Stimulated activated naive B cell treated with anti-CD40 and anti-IgM and Interleukin-4, amounts not matched to agents 10 μg/mL and 1 μg/mL and 100 μg/mL, for 72 hours (primary cell): Measurements from ENCODE around the gene TMEM140.

Experiments used
- ATAC-seq, 2 donors: fragments of 150-1000 bp; cut with Tn5 transposase; replicated peaks; 2 replicates each; pipeline ENCODE4 v1.10.0; 2021; ENCODE audit warnings: moderate library complexity in 1 of 2
- DNase-seq: peaks from one replicate; pipeline ENCODE4 v3.0.0; 2021
- H3K27ac Mint-ChIP-seq: one replicate; pipeline ENCODE4 v1.8.0; 2022; ENCODE audit warnings: mild to moderate bottlenecking, mixed read lengths
- H3K27me3 Mint-ChIP-seq, 2 donors: one replicate each; pipeline ENCODE4 v1.8.0; 2022; ENCODE audit warnings: mixed read lengths in 2 of 2
- H3K36me3 Mint-ChIP-seq, 2 donors: one replicate each; pipeline ENCODE4 v1.8.0; 2022; ENCODE audit warnings: mixed read lengths in 2 of 2, mild to moderate bottlenecking in 1 of 2
- H3K4me1 Mint-ChIP-seq, 2 donors: one replicate each; pipeline ENCODE4 v1.8.0; 2022; ENCODE audit warnings: mixed read lengths in 2 of 2, mild to moderate bottlenecking in 1 of 2
- H3K4me3 Mint-ChIP-seq, 2 donors: one replicate each; pipeline ENCODE4 v1.8.0; 2022; ENCODE audit warnings: mild to moderate bottlenecking in 2 of 2, mixed read lengths in 2 of 2, moderate library complexity in 1 of 2
- H3K9me3 Mint-ChIP-seq, 2 donors: one replicate each; pipeline ENCODE4 v1.8.0; 2022; ENCODE audit warnings: mixed read lengths in 2 of 2, mild to moderate bottlenecking in 1 of 2

TMEM140 gene

DNA sequence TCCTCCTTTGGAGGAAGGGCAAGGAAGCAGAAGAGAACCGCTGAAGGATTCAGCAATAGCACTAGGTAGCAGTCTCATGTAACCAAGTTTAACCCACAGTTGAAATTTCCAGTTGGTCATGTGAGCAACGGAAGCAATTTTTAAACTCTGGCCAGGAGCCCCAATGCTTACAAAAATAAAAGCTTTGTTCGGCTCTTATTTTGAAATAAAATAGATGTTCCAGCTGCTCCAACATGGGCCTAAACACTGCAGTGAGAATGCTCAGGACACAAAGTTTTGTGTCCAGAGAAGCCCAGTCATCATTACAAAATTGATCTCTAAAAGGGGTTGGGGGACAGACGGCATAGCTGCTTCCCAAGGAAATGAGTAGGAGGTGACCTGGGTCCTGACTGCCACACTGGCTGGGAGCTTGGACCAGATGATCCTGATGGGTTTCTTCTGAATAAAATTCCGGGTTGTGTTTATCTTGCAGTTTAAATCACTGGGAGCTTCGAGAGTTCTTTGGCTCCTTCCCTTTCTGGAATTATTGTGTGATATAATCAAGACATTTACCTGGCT, 452 bp upstream of the TMEM140 start:
- Mint-ChIP-seq H3K9me3 (no peaks in the 10 kb centered on the region), H3K27ac (peak overlapping the region; percentile 92), H3K36me3 (peaks cover 8 to 9% of the 10 kb centered on the region in 2 donors), H3K27me3 (no peaks in the 10 kb centered on the region), H3K4me1 (peaks cover 35 to 71% of the 10 kb centered on the region in 2 donors), H3K4me3 (peak overlapping the region; percentile 86)
- DNase-seq (no peak), ATAC-seq (no peak)

DNA sequence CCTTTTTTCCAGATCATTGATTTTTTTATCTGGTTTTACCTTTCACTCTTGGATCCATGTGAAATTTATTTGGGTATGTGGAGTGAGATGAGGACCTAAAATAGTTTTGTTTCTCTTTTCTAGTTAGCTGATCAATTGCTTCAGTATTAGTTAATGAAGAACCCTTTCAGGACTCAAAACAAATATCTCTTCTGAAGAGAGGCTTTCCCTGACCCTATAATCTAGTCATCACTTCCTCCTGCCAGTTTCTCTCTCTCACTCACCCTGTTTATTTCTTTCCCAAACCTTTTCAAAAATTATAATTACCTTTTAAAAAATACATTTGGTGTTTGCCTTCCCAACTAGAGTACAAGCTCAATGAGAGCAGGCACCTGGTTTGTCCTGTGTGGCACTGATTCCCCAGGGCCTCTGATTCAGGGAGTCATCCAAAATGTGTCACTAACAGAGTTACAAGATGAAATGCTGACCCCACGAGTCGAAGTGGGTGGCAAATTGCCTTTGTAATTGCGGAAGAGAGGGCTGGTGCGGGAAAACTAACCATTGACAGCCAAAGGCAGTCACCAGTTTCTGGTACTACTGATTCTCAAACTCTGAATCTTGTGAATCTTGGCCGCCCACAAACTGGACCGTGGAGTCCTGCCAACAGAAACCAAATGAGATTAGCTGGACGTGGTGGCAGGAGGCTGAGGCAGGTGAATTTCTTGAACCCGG, 2.4 kb downstream of the TMEM140 start:
- no peak for ATAC-seq
- Mint-ChIP-seq H3K27ac (peak overlapping the region; percentile 89), H3K9me3 (peaks cover 9 to 21% of the 10 kb centered on the region in 2 donors), H3K4me1 (peaks cover 50 to 85% of the 10 kb centered on the region in 2 donors), H3K4me3 (peak overlapping the region; percentile 56 to 86), H3K36me3 (peaks cover 34 to 36% of the 10 kb centered on the region in 2 donors), H3K27me3 (no peaks in the 10 kb centered on the region)
- DNase-seq: no peak

DNA sequence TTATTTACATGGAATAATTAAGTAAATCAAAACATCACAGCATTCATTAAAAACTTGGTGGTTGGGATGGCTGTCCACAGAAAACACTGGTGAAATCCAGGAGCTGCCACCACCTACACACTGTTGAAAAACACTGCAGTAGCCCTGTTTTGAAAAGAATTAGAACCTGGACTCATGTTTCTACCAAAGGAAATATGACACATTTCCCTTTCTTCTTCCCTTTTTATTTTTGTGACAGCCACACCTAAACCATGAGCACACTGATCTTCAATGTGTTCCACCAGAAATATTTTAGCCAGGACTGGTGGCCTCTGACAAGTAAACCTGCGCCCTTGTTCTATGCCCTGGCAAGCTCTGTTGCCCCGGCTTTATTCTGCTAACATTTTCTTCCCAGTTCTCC, 3.3 kb downstream of the TMEM140 start:
- H3K4me1 Mint-ChIP-seq: peaks cover 47 to 78% of the 10 kb centered on the region in 2 donors
- no peak for DNase-seq
- no peaks in the 10 kb centered on the region for H3K27me3 Mint-ChIP-seq
- peaks cover 9 to 25% of the 10 kb centered on the region in 2 donors for H3K9me3 Mint-ChIP-seq
- ATAC-seq: no peak
- peaks cover 41 to 43% of the 10 kb centered on the region in 2 donors for H3K36me3 Mint-ChIP-seq
- H3K4me3 Mint-ChIP-seq: peak overlapping the region; percentile 54 to 62
- peak overlapping the region; percentile 75 for H3K27ac Mint-ChIP-seq

DNA sequence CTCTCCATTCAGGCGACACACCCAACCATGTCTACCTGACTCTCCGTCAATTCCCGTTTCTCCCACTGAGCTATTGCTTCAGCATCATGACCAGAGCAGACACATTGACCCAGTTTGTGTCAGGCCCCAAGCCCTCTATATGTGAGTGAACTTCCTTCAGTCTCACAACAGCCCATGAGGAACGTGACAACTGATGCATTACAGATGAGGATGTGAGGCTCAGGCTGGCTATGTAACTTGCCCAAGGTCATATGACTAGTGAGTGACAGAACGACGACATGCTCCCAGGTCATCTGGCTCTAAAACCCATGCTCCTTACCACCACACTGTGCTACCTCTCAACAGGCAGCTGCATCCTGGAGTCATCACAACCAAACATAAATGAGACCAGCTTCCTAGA, 3.7 kb downstream of the TMEM140 start:
- Mint-ChIP-seq H3K4me3 (peak overlapping the region; percentile 54 to 62), H3K9me3 (peaks cover 12 to 28% of the 10 kb centered on the region in 2 donors), H3K27ac (peak overlapping the region; percentile 75), H3K36me3 (peaks cover 45 to 47% of the 10 kb centered on the region in 2 donors), H3K4me1 (peaks cover 46 to 74% of the 10 kb centered on the region in 2 donors), H3K27me3 (no peaks in the 10 kb centered on the region)
- ATAC-seq: peak; percentile 54 to 63
- DNase-seq: peak; percentile 38

DNA sequence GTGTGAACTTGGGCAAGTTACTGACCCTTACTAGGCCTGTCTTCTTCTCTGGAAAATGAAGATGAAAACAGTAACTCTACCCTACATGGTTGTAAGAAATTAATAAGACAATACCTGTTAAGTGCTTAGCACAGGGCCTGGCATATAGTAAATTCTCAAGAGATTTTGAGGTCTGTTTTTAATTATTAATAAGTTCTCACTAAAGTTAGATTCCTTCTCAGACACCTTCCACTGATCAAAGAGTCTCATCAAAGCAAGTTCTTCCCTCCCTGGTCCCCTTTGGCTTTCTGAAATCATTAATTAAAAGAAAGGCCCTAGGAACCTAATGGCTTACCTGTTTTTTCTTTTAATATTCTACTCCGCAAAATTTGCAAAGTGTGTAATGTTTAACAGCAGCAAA, 4.6 kb downstream of the TMEM140 start:
- H3K4me3 Mint-ChIP-seq: peak overlapping the region in 1 of 2 donors; percentile 48
- H3K27me3 Mint-ChIP-seq: no peaks in the 10 kb centered on the region
- H3K4me1 Mint-ChIP-seq: peaks cover 47 to 70% of the 10 kb centered on the region in 2 donors
- H3K27ac Mint-ChIP-seq: peak overlapping the region; percentile 81
- H3K9me3 Mint-ChIP-seq: peaks cover 20 to 33% of the 10 kb centered on the region in 2 donors
- peaks cover 54 to 56% of the 10 kb centered on the region in 2 donors for H3K36me3 Mint-ChIP-seq
- no peak for ATAC-seq
- DNase-seq: no peak

DNA sequence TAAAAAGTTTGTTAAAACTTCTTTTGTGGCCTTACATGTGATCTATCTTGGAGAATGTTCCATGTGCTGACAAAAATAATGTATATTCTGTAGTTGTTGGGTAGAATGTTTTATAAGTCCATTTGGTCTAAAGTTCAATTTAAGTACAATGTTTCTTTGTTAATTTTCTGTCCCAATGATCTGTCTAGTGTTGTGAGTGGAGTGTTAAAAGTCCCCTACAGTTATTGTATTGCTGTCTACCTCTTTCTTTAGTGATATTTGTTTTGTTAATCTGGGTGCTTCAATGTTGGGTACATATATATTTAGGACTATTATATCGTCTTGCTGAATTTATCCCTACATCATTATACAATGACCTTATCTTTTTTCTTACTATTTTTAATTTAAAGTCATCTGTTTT, 6.9 kb downstream of the TMEM140 start:
- Mint-ChIP-seq H3K36me3 (peaks cover 68 to 77% of the 10 kb centered on the region in 2 donors), H3K9me3 (peaks cover 22 to 33% of the 10 kb centered on the region in 2 donors)

DNA sequence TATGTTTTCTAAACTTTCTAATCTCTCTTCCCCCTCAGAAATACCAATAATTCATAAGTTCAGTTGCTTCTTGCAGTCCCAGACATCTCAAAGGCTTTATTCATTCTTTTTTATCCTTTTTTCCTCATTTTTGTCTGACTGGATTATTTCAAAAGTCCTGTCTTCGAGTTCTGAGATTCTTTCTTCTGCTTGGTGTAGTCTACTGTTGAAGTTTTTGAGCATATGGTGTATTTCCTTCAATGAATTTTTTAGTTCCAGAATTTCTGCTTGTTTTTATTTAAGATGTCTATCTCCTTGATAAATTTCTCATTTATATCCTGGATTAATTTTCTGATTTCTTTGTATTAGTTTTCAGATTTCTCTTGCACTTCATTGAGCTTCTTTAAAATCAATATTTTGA, 8.4 kb downstream of the TMEM140 start:
- Mint-ChIP-seq H3K4me3 (peak overlapping the region in 1 of 2 donors; percentile 33), H3K36me3 (peaks cover 66 to 82% of the 10 kb centered on the region in 2 donors), H3K9me3 (peaks cover 22 to 33% of the 10 kb centered on the region in 2 donors), H3K4me1 (peaks cover 44 to 77% of the 10 kb centered on the region in 2 donors), H3K27ac (no peak overlapping the region), H3K27me3 (no peaks in the 10 kb centered on the region)
- ATAC-seq (no peak), DNase-seq (no peak)

More for the DNA sequence above, 6.9 kb downstream of the TMEM140 start:
- Mint-ChIP-seq H3K27me3 (no peaks in the 10 kb centered on the region), H3K4me1 (peaks cover 43 to 77% of the 10 kb centered on the region in 2 donors), H3K4me3 (no peak overlapping the region), H3K27ac (no peak overlapping the region)
- ATAC-seq (no peak), DNase-seq (no peak)

DNA sequence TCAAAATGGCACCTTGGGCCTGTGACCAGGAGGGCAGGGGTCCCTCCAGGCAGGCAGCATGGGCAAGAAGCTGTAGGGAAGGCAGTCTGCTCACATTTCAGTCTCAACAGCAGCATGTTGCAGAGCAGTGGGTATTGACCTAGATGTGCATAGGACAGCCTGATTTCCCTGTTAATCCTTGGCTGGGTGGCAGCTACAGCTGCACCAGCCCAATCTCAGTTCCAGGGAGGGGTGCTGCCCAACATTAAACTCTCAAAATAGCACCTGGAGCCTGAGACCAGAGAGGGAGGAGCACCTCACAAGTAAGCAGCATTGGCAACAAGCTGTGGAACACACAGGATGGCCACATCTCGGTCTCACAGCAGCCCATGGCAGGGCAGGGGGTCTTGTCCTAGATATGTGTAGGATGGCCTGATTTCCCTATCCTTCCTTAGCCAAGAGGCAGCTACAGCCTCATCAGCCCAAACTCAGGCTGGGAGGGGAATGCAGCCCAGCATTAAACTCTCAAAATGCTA, 10.3 kb downstream of the TMEM140 start:
- H3K27ac Mint-ChIP-seq: no peak overlapping the region
- H3K4me3 Mint-ChIP-seq: no peak overlapping the region
- ATAC-seq (no peak), DNase-seq (no peak)
- H3K9me3 Mint-ChIP-seq: peaks cover 24 to 38% of the 10 kb centered on the region in 2 donors
- H3K27me3 Mint-ChIP-seq: no peaks in the 10 kb centered on the region
- peaks cover 42 to 72% of the 10 kb centered on the region in 2 donors for H3K4me1 Mint-ChIP-seq
- H3K36me3 Mint-ChIP-seq: peaks cover 71 to 89% of the 10 kb centered on the region in 2 donors

DNA sequence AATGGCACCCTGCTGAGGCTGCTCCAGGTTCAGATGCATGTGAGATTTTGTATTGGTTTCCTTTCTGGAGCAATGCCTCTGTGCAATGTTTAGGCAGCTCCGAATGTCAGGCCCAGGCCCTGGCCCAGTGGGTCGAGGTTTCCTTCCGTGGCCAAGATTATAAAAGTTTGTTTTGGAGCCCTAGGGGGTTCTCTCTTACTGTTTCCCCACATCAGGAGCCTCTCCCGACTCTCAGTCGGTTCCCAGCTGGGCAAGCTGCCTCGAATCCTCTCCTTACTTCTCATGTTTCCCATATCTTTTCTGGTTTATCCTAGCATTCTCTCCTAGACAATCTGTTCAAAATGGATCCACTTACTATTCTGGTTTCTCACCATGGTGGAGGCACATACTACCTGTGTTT, 11.0 kb downstream of the TMEM140 start:
- Mint-ChIP-seq H3K36me3 (peaks cover 66 to 85% of the 10 kb centered on the region in 2 donors), H3K27ac (peak overlapping the region; percentile 17), H3K27me3 (no peaks in the 10 kb centered on the region), H3K4me1 (peaks cover 40 to 71% of the 10 kb centered on the region in 2 donors), H3K9me3 (peaks cover 24 to 35% of the 10 kb centered on the region in 2 donors), H3K4me3 (no peak overlapping the region)
- no peak for ATAC-seq
- no peak for DNase-seq

DNA sequence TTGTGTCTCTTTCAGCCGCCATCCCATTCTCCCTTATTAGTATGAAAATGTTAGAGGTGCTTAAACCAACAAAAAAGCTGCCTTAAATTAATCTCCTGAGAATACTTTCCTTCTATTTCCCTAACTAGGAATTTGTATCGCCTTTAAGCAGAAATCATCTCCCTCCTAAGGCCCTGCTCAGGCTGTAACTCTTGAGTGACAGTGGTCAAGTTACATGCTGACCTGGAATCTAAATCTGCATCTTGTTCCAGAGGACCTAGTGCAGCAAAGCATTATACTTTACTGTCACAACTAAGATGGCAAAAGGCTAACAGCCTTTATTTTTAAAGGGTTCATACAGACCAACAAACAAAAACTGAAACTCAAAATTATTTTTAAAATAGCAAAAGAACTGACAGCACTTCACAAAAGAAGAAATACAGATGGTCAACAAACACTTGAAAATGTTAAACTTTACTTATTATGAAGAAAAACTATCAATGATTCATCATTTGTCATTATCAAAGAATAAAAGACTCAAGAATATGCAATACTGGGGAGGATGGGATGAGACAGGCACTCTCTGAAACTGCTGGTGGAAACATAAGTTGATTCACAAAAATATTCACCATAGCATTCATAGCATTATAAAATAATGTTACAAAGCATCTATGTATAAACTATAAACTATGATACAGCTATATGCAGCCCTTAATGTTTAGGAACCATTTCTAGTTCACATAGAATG, 11.7 kb downstream of the TMEM140 start:
- ATAC-seq (no peak), DNase-seq (no peak)
- Mint-ChIP-seq H3K4me1 (peaks cover 37 to 71% of the 10 kb centered on the region in 2 donors), H3K27ac (peak overlapping the region; percentile 53), H3K36me3 (peaks cover 66 to 85% of the 10 kb centered on the region in 2 donors), H3K9me3 (peaks cover 23 to 29% of the 10 kb centered on the region in 2 donors), H3K4me3 (no peak overlapping the region), H3K27me3 (no peaks in the 10 kb centered on the region)

DNA sequence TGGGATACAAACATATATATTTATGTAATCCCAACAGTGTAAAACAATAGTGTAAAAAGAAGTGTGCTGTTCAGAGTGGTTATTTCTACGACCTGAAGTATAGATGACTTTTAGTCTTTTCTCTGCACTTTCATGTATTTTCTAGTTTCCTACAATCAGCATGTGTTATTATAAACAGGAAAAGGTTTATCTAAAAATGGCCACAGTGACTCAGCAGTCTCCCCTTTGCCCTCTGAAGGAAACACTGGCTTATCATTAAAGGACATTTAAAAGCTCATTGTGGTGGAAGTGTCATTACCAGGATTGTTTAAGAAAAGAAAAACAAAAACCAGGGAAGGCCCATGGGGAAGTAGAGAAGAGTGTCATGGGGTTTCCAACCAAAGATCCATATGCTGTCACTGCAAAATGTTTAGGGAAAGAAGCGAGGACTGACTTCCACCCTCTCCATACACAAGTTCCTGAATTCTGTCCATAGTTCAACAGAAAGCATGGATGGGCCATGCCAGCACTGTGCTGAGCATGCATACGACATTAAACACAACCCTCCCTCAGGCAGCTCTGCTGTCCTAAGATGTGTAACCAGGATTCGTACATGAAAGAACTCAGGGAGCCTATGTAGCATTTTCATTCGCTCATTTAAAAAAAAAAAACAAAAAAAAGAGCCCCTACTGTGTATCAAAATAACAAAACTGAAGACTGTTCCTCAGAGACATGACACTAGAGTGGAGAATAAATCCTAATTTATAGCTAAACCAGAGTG, 12.4 kb downstream of the TMEM140 start:
- ATAC-seq: peak; percentile 28 to 43

DNA sequence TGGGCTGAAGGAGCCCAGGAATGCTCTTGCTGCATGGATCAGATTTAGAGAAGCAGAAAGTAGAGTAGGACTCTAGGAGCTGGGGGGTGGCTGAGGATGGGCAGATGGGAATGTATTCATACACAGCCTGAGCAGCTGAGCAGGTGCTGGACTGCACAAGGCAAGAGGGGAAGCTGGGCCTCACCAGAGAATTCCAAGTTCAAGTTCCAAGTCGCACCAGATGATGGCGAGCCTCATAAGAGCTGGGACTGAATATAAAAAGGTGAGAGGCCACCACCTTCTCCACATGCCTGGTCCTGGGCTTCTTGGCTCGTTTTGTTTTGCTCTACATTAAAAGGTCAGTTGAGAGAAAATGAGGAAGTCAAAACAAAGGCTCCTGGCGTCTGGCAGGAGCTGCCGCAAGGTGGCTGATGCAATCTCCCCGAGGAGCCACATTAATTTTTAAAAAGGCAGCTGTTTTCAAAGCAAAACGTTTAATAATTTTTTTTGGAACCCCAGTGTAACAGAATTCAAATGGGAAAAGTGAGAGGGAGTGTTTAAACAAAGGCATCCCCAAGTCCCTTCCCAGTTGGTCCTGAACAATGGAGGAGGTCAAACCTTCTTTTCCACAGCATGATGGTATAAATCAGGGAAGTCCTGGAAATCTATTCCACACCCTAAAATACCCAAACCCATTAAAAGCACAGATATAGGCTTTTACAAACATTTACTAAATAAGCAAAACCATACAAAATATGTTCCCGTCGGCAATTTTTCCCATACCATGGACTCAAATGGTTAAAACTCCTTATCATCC, 13.2 kb downstream of the TMEM140 start:
- DNase-seq: no peak
- Mint-ChIP-seq H3K4me1 (peaks cover 39 to 80% of the 10 kb centered on the region in 2 donors), H3K27ac (peak overlapping the region; percentile 94), H3K4me3 (peak overlapping the region; percentile 70 to 72), H3K9me3 (peaks cover 19 to 21% of the 10 kb centered on the region in 2 donors), H3K36me3 (peaks cover 58 to 88% of the 10 kb centered on the region in 2 donors), H3K27me3 (no peaks in the 10 kb centered on the region)
- ATAC-seq: peak; percentile 77 to 83

More for the DNA sequence above, 12.4 kb downstream of the TMEM140 start:
- Mint-ChIP-seq H3K4me3 (peak overlapping the region; percentile 70 to 72), H3K27ac (peak overlapping the region; percentile 94), H3K4me1 (peaks cover 35 to 73% of the 10 kb centered on the region in 2 donors), H3K9me3 (peaks cover 21% of the 10 kb centered on the region in 2 donors), H3K36me3 (peaks cover 63 to 85% of the 10 kb centered on the region in 2 donors), H3K27me3 (no peaks in the 10 kb centered on the region)
- DNase-seq: no peak

DNA sequence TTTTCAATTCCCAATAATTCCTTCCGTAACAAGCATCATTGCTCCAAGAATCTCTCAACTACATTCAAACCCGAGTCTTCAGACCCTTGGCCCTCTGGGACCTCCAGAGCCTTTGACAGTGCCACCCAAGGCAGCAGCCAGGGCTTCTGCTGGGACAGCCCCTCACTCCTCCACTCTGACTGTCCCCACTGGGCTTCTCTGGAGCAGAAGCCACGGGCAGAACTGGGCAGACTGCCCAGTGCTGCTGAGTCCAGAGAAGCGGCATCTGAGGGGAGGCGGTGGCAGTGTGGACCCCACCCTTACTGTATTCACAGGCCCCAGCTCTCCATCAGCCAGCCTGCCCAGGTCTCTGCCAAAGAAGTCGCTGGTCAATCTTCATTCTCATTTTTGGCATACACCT, 13.8 kb downstream of the TMEM140 start:
- peak overlapping the region; percentile 94 for H3K27ac Mint-ChIP-seq
- peak overlapping the region; percentile 59 to 67 for H3K4me3 Mint-ChIP-seq
- ATAC-seq (peak in 1 of 2 donors; percentile 51), DNase-seq (no peak)
- H3K9me3 Mint-ChIP-seq: peaks cover 14 to 18% of the 10 kb centered on the region in 2 donors
- peaks cover 58 to 88% of the 10 kb centered on the region in 2 donors for H3K36me3 Mint-ChIP-seq
- H3K27me3 Mint-ChIP-seq: no peaks in the 10 kb centered on the region
- peaks cover 43 to 86% of the 10 kb centered on the region in 2 donors for H3K4me1 Mint-ChIP-seq
